PC-9 (cell line): ENCODE results near the gene CTBP2.

ENCODE experiments used
- EZH2 ChIP-seq: fragments of 200-600 bp; sonication (generic); IDR thresholded peaks from 2 replicates; pipeline ENCODE4 v1.8.0; 2017; ENCODE audit warnings: antibody characterized with exemption, low read depth
- TF ChIP-seq, protein P1 (sequence below): fragments of 200-600 bp; sonication (generic); conservative IDR thresholded peaks from 2 replicates; pipeline ENCODE4 v1.6.1; 2017; ENCODE audit warnings: mixed run types, antibody characterized with exemption, mild to moderate bottlenecking, moderate library complexity

DNA sequence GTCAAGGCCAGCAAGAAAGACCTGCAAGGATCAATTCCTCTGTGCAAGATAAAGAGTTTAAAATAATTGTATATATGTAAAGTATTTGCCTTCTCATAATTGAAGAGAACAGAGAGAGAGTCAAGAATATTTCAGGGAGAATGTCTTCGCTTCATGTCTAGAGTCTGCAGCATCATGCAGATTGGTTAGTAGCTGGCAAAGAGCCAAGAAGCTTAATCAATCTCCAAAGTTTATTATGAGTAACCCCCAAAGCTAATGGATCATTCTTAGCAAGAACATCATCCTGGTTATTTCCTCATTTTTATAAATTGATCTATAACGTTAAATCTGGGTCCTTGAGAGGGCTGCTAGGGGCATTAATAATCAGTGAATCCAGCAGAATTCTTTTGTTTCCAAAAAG, 38.9 kb upstream of the CTBP2 start:
- TF ChIP-seq, protein P1, sequence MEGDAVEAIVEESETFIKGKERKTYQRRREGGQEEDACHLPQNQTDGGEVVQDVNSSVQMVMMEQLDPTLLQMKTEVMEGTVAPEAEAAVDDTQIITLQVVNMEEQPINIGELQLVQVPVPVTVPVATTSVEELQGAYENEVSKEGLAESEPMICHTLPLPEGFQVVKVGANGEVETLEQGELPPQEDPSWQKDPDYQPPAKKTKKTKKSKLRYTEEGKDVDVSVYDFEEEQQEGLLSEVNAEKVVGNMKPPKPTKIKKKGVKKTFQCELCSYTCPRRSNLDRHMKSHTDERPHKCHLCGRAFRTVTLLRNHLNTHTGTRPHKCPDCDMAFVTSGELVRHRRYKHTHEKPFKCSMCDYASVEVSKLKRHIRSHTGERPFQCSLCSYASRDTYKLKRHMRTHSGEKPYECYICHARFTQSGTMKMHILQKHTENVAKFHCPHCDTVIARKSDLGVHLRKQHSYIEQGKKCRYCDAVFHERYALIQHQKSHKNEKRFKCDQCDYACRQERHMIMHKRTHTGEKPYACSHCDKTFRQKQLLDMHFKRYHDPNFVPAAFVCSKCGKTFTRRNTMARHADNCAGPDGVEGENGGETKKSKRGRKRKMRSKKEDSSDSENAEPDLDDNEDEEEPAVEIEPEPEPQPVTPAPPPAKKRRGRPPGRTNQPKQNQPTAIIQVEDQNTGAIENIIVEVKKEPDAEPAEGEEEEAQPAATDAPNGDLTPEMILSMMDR, result no peak
- no peak for TF ChIP-seq EZH2
